ENCODE results near the gene ZNF628.

Gene ZNF628

DNA sequence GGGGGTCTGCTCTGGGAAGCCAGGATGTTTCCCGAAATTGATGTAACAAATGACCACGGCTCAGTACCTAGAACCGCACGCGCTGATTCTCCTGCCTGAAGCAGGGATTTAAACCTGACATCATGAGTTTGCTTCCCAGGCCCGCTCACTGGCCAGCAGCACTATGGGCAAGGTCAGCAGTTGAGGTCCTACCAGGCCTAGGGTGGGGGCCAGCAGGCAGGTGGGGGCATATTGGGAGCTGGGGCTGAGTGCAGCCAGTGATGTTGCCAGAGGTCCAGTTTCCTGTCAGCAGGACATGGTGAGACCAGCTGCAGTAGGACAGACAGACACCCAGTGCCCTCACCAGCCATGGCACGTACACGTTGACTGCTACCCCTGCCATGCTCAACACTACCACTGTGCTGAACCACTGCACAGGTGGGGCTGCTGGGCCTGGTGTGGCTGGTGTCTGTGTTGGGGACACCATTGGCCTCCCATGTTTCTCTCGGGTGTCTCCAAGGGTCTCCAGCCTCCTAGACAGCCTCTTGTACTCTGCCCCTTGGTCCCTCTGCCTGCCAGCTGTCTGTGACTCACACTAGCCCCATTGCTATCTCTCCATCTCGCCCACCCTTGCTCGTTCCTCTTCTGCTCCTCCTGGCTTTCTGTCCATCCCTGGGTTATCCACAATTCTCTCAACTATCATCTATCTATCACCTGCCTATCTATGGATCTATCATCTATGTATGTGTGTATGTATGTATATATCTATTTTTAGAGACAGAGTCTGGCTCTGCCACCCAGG is 10.8 kb upstream of the ZNF628 start:
- DNase-seq (ENCODE audit: low read depth in 2 of 2) = no peak

DNA sequence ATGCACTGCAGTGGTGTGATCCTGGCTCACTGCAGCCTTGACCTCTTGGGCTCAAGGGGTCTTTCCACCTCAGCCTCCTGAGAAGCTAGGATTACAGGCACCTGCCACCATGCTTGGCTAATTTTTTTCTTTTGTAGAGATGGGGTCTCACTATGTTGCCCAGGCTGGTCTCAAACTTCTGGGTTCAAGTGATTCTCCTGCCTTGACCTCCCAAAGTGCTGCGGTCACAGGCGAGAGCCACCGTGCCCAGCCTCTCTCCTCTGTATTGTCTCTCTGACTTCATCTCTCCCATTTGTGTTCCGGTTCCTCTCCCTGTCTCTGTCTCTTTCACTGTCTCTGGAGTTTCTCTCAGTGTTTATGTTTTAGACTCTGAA is 10.2 kb upstream of the ZNF628 start:
- no peak for DNase-seq (ENCODE audit: low read depth in 2 of 2)

DNA sequence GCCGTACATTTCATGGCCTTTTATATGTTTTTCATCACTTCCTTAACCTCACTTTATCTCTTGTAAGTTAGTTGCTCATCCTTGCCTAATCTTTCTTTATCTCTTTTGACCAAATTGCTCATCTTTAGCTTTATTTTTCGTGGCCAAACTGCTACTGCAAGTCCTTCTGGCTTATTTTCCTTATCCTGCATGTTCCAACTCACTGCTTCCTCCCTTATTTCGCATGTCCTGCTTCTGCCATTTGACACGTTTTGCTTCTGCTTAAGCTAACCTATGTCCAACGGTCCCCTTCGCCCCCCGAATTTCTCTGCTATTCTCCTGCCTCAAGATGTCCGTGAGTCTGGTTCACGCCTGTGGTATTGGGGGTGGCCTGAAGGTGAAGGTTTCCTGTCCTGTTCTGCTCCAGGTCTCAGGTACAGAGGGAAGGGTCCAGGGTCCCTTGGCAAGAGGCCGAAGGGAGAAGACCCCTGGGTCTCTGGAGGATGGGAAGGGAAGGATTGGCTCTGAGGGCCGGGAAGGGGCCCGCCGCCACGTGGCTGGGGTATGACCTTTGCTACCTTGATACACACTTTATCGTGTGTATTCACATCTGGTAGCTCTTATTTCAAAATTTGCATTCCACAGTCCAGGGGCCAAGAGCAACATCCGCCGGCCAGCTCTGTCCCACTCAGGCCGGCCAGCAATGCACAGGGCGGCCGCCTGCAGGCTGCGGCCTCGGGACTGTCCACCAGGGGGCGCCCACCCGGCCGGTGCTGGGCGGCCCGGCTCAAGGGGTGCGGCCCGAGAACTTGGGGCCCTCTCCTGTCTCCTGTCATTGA is 9.0 kb upstream of the ZNF628 start:
- peak; percentile 54 to 68 for DNase-seq (ENCODE audit: low read depth in 2 of 2)

DNA sequence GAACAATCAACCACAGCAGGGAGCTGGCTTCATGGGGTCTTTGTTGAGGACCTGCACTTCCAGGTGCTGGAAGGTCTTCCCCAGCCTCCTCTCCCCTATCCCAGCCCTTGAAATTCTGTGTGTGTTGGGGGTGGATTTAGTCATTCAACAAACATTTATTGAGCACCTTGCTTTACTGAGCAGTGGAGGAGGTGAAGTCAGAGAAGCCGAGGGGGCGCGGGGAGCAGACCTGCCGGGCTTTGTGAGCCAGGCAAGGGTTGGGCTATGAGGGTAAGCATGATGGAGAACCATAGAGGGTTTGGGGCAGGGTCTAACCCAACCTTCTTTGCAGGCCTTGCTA is 8.4 kb upstream of the ZNF628 start:
- no peak for DNase-seq (ENCODE audit: low read depth in 2 of 2)

DNA sequence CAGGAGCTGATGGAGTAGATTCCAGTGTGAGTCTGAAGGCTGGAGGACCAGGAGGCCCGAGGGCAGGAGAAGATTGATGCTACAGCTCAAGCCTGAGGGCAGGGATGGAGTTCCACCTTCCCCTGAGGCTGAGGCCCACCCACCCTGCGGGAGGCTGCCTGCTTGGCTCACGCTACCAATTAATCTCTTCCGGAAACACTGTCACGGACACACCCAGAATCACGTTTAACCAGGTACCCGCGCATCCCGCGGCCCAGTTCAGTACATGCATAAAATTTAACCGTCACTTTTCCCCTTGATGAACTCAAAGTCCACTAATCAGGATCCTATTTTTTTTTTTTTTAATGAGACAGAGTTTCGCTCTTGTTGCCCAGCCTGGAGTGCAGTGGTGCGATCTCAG is 5.2 kb upstream of the ZNF628 start:
- DNase-seq (ENCODE audit: low read depth in 2 of 2) = no peak

DNA sequence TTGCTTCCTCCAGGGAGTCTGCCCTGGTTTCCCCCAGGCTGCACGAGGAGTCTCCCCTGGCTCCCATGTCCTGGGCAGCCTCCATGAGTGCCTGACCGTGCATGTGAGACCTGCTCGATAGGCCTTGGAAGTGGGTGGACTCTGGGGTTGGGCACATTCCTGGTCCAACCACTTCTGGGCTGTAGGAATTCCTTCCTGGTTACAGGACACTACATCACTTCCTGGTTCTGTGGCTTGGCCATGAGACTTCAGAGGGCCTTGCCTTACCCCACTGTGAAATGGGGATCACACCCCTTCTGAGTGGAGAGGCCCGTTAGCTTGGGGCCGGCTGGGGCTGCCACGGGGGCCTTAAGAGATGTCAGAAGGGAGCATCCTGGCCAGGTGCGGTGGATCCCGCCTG is 4.0 kb upstream of the ZNF628 start:
- DNase-seq (ENCODE audit: low read depth in 2 of 2) = no peak

DNA sequence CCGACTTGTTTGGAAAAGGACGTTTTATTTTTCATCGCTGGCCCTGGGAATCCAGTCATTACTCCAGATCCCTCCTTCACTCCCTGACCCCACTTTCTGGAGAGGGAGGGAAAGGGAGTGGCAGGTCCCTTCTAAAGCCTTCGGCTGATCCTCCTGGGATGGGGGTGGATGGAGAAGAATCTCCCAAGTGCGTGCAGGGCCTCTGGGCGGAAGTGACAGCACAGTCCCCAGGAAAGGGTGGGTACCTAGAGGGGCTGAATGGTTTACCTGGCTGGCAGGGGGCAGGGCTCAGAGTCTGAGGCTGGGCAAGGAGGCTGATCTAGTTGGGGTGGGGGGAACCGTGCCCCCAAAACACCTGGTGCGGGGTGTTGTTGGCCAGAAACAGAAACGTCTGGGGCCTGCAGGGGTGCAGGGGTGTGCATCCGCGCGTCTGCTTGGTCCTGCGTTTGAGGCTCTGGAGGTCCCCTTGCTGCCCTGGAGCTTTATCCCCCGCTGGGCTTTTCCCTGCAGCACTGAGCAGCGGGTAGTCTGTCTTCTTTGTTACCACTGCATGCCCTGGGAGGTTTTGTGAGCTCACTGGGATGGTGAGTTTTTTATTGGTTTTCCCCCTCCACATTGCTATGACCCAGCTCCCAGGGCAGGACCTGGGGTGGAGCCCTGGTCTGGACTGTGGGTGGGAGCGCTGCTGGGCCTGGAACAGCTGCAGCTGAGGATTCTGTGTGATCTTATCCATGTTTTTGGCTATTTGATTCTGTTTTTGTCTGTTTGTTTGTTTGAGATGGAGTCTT is 3.0 kb upstream of the ZNF628 start:
- DNase-seq (ENCODE audit: low read depth in 2 of 2) = no peak

DNA sequence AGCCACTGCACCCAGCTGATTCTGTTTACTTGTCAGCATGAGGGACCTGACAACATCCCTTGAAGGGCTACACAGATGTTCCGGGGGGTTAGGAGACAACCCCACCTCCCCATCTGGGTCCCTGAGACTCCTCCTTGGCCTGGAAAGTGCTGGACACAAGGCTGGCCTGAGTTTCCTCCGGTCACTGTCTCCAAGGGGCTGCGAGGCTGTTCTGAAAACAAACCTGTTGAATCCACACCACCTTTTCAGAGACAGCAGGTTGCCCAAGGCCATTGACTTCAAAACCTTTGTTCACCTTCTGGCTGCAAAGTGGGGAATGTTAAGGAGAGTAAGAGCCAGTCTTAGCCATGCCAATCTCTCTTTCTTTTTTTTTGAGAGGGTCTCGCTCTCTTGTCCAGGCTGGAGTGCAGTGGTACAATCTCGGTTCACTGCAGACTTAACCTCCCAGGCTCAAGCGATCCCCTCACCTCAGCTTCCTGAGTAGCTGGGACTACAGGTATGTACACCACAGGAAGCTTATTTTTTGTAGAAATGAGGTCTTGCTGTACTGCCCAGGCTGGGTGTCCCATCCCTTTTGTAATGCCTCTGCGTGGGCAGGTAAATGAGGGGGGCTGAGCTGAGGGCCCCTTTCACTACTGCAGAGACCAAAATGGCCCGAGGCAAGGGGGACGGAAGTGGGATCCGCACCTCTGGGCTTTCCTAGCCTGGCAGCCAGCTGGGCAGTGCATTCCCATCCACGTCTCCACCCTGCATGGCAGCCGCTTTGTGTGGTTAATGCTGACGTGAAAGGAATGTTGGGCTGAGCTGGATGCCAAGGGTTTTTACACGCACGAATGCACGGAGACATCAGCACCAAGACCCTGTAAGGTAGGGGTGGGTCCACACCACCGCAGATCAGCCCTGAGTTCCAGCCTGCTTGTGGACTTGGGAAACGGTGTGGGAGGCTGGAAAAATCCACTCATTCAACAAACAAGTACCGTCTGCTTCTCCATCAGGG is 1.9 kb upstream of the ZNF628 start:
- no peak for DNase-seq (ENCODE audit: low read depth in 2 of 2)

DNA sequence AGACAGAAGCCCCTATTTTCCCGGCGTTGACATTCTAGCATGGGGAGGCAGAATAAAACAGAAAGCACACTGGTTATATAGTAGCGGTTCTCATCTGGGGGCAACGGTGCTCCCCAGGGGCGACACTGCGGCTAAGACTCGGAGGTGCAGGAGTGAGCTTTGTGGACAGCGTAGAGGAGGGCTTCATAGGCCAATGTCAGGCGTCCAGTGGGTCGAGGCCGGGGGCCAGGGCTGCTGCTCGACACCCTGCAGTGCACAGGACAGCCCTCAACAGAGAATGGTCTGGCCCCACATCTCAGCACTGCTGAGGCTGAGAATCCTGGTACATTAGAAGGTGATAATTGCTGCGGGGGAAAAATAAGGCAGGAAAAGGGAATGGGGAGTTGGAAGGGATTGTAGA is 1.5 kb downstream of the ZNF628 start:
- DNase-seq (ENCODE audit: low read depth in 2 of 2) = no peak

DNA sequence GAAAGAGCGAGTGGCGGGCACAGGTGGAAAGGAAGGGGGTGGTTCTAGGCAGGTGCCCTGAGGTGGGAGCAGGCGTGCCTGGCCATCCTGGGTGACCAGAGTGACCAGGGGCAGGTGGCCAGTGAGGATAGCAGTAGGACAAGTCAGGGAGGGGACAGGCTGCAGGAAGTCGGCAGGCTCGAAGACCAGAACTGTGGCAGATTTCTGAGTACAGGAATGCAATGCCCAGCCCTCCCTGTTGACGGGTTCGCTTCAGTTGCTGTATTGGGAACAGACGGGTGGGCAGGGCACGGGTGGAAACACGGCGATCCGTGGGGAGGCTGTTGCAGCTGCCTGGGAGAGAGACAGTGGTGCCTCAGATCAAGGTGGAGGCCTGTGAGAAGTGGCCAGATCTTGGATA is 1.9 kb downstream of the ZNF628 start:
- no peak for DNase-seq (ENCODE audit: low read depth in 2 of 2)

DNA sequence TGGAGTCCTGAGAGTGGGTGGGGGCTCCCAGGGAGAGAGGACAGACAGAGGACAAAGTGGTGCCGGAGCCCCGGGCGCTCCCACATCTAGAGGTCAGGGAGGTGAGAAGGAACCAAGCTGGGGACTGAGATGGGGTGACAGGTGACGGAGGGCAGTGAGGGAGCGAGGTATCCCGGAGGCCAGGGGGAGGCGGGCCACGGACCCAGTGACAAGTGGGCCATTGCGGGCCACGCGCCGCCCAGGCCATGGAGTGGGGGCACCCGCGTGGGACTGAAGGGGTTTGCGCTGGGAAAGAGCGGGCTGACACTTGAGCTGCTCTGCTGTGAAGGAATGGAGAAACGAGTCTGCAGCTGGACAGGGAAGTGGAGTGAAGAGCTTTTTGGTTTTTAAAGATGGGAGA is 2.6 kb downstream of the ZNF628 start:
- no peak for DNase-seq (ENCODE audit: low read depth in 2 of 2)

DNA sequence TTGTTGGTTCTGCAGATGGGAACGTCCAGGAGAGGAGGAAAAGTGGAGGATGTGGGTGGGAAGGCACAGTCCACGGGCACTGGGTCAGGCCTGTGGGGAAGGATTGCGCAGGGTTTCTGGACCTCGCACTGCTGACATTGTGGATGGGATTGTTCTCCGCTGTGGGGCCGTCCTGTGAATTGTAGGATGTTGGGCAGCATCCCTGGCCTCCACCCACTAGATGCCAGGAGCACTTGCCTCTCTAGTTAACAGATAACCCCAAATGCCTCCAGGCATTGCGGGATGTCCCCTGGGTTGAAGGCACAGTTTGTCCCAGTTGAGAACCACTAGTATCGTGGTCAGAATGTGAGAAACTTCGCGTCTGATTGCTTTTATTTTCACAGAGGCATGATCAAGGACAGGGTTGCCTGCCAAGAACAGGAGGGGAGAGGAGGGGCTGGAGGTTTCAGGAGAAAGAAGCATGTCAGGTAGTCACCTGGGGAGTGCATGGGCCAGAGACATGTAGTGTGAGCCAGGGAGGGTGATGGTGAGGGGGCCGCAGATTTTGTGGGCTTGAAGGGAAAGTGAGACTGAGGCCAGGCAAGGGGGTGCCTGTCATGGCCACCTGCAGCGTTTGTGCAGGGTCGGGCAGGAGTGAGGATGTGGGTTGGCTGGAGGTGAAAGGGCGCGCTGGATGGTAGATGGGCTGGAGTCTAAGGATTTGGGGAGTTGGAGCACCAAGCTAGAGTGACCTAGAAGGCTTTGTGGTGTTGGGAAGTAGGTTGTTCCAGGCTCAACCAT is 3.2 kb downstream of the ZNF628 start:
- no peak for DNase-seq (ENCODE audit: low read depth in 2 of 2)

DNA sequence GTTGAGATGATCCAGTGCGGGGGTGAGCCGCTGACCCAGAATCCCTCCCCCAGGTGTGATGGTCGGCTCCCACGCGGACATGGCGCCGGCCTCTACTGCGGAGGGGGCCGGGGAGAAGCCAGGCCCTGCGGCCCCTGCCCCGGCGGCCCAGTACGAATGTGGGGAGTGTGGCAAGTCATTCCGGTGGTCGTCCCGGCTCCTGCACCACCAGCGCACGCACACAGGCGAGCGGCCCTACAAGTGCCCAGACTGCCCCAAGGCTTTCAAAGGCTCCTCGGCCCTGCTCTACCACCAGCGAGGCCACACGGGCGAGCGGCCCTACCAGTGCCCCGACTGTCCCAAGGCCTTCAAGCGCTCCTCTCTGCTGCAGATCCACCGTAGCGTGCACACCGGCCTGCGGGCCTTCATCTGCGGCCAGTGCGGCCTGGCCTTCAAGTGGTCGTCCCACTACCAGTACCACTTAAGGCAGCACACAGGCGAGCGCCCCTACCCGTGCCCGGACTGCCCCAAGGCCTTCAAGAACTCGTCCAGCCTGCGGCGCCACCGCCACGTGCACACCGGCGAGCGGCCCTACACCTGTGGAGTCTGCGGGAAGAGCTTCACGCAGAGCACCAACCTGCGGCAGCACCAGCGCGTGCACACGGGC is 4.9 kb downstream of the ZNF628 start:
- DNase-seq (ENCODE audit: low read depth in 2 of 2) = no peak

DNA sequence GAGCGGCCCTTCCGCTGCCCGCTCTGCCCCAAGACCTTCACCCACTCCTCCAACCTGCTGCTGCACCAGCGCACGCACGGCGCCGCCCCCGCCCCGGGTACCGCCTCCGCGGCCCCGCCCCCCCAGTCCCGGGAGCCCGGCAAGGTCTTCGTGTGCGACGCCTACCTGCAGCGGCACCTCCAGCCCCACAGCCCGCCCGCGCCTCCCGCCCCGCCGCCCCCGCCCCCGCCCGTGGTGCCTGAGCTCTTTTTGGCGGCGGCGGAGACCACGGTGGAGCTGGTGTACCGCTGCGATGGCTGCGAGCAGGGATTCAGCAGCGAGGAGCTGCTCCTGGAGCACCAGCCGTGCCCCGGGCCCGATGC is 5.4 kb downstream of the ZNF628 start:
- DNase-seq (ENCODE audit: low read depth in 2 of 2) = no peak

DNA sequence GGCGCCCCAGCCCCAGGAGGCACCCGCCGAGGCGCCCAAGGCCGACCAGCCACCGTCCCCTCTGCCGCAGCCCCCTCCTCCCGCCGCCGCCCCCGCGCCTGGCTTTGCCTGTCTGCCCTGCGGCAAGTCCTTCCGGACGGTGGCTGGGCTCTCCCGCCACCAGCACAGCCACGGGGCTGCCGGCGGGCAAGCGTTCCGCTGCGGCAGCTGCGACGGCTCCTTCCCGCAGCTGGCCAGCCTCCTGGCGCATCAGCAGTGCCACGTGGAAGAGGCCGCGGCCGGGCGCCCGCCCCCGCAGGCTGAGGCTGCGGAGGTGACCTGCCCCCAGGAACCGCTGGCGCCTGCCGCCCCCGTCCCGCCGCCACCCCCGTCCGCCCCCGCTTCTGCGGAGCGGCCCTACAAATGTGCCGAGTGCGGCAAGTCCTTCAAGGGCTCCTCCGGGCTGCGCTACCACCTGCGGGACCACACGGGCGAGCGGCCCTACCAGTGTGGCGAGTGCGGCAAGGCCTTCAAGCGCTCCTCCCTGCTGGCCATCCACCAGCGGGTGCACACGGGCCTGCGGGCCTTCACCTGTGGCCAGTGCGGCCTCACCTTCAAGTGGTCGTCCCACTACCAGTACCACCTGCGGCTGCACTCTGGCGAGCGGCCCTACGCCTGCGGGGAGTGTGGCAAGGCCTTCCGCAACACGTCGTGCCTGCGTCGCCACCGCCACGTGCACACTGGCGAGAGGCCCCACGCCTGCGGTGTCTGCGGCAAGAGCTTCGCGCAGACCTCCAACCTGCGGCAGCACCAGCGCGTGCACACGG is 5.9 kb downstream of the ZNF628 start:
- no peak for DNase-seq (ENCODE audit: low read depth in 2 of 2)

DNA sequence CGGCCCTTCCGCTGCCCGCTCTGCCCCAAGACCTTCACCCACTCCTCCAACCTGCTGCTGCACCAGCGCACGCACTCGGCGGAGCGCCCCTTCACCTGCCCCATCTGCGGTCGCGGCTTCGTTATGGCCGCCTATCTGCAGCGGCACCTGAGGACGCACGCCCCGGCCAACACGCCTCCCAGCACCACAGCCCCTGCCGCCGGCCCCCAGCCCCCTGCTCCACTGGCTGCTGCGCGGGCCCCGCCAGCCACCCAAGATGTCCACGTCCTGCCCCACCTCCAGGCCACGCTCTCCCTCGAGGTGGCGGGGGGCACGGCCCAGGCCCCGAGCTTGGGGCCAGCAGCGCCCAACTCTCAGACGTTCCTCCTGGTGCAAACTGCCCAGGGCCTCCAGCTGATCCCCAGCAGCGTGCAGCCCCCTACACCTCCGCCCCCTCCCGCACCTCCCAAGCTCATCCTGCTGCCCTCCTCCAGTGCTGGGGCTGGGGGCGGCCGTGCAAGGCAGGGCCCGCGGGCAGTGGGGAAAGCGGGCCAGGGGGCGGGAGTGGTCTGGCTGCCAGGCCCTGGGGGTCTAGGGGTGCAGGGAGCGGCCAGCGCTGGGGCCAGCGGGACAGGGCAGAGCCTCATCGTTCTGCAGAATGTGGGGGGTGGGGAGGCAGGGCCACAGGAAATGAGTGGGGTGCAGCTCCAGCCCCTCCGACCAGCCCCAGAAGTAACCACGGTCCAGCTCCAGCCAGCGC is 6.7 kb downstream of the ZNF628 start:
- no peak for DNase-seq (ENCODE audit: low read depth in 2 of 2)

DNA sequence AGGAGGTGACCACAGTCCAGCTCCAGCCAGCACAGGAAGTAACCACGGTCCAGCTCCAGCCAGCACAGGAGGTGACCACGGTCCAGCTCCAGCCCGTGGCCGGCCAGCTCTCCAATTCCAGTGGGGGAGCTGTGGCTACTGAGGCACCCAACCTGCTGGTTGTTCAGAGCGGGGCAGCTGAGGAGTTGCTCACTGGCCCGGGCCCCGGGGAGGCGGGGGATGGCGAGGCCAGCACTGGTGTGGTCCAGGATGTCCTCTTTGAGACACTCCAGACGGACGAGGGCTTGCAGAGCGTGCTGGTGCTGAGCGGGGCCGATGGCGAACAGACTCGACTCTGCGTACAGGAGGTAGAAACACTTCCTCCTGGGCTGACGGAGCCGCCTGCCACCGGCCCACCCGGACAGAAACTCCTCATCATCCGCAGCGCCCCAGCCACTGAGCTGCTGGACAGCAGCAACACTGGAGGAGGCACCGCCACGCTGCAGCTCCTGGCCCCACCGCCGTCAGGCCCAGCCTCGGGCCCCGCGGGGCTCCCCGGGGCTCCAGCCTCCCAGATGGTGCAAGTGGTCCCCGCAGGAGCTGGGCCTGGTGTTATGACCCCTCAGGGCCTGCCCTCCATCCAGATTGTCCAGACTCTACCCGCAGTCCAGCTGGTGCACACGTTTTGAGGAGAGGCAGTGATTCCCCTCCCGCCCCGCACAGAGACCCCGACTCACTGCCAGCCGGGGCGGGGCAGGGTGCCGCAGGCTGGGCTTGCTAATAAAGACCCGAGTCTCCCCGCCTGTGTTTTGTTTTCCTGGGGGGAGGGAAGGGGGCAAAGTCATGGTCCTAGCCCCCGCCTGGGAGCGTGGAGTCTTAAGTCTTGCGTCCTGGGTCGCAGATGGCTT is 7.5 kb downstream of the ZNF628 start:
- DNase-seq (ENCODE audit: low read depth in 2 of 2) = no peak
